SK-N-SH (cell line): Measurements from ENCODE around the gene IKBIP.

Experiments used
- CTCF ChIP-seq: fragments of 200-600 bp; sonication (generic); IDR thresholded peaks from 2 replicates; pipeline ENCODE4 v1.6.1; 2017; ENCODE audit warnings: antibody characterized with exemption, mild to moderate bottlenecking, moderate library complexity
- ELF1 ChIP-seq: IDR thresholded peaks from 2 replicates; pipeline ENCODE4 v1.4.0; 2012
- EP300 ChIP-seq, 2 experiments: IDR thresholded peaks; 2 replicates each; pipeline versions ENCODE4 v1.4.0 to v1.6.1; 2012; ENCODE audit warnings: borderline replicate concordance in 1 of 2, low read depth in 1 of 2, low read length in 1 of 2
- MEF2A ChIP-seq: IDR thresholded peaks from 2 replicates; pipeline ENCODE4 v1.4.0; 2012; ENCODE audit warnings: low read depth, borderline replicate concordance
- RAD21 ChIP-seq: IDR thresholded peaks from 2 replicates; pipeline ENCODE4 v1.6.1; 2012; ENCODE audit warnings: mild to moderate bottlenecking, low read length
- TF ChIP-seq, protein P1 (sequence below): IDR thresholded peaks from 2 replicates; pipeline ENCODE4 v1.4.0; 2012; ENCODE audit warnings: low read depth

DNA sequence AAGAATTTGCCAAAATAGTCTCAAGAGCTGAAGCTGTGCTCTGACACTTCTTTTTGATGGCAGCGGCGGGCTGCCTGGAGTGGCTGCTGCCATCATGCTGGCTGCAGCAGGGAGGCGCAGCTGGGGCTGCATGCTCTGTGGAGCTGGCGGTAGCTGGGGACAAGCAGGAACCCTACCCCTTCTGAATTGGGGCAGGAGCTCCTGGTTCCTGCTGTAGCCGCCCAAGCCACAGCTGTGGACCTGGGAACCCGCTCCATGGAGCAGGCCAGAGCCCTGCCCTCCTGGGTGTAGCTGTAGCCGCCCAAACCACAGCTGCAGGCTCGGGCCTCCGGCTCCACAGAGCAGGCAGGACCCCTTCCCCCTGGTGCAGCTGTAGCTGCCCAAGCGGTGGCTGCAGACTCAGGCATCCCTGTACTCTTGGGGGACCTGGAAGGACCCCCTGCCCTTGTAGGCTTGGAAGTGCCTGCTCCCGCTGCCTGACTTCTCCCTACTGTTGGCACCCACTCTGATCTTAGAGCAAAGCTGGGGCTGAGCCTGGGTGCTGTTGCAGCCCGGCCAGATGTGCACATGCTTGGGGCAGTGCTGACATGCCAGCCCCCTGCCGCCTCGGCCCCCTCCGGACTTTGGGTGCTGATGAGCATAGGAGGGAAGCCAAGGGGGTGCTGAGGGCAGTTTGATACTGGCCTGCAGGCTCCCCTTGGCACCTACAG, 33.8 kb upstream of the IKBIP start:
- no peak for TF ChIP-seq ELF1
- TF ChIP-seq RAD21: no peak
- no peak for TF ChIP-seq MEF2A
- TF ChIP-seq, protein P1, sequence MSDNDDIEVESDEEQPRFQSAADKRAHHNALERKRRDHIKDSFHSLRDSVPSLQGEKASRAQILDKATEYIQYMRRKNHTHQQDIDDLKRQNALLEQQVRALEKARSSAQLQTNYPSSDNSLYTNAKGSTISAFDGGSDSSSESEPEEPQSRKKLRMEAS: no peak
- no peak for TF ChIP-seq CTCF
- TF ChIP-seq EP300 (IDR thresholded peaks at IDR 0.05; ENCODE audit: borderline replicate concordance in 1 of 2, low read depth in 1 of 2, low read length in 1 of 2): no peak
